ENCODE data around the gene NRCAM. TPM values are rescaled to one million over a fixed set of nuclear protein-coding genes. Genes with fewer than 3 reads are reported as not detected.

The NRCAM gene
- total and polyA plus RNA-seq, 2 of the 8 experiments (the other 6 are each of a cell fraction or from before 2014, with no cell fraction given), result 2.7 to 3.8 TPM

GRCh38 chr7:108124820-108125219 is 331.4 kb downstream of the NRCAM start (continued):
- TF ChIP-seq ATF2 (IDR thresholded peaks at IDR 0.05; ENCODE audit: low read length) (no peak), JUND (IDR thresholded peaks at IDR 0.05; ENCODE audit: low read length) (no peak), TCF12 (IDR thresholded peaks at IDR 0.05; ENCODE audit: low read depth, low read length) (no peak), KDM4A (IDR thresholded peaks at IDR 0.05; ENCODE audit: low read depth, low read length, severe bottlenecking) (no peak)

All from H1 (cell line).